Adrenal gland (tissue), 12 donors: ENCODE results near the gene NR1H2. TPM values are rescaled to one million over a fixed set of nuclear protein-coding genes. Genes with fewer than 3 reads are reported as not detected.

Experiments
- DNase-seq, 7 donors: peaks; one replicate each; pipeline ENCODE4 v3.0.0-alpha.2; 2019 to 2020
- H3K27ac ChIP-seq, 5 donors: fragments of 200-600 bp; sonication (generic) in 4 of 5; 1 replicate in 3 of 5; 2 replicates in 2 of 5; pipeline versions ENCODE4 v1.5.1 to v1.8.0; 2016 to 2020; ENCODE audit warnings: mild to moderate bottlenecking in 1 of 5
- H3K27me3 ChIP-seq: fragments of 200-600 bp; 2 replicates; pipeline ENCODE4 v1.8.0; 2021
- H3K36me3 ChIP-seq, 2 donors: fragments of 200-600 bp; replicated peaks in 1 of 2; 1 replicate in 1 of 2; 2 replicates in 1 of 2; pipeline versions ENCODE4 v1.5.1 to v1.8.0; 2018 to 2022
- H3K4me1 ChIP-seq, 2 donors: fragments of 200-600 bp; replicated peaks in 1 of 2; 1 replicate in 1 of 2; 2 replicates in 1 of 2; pipeline versions ENCODE4 v1.5.1 to v1.8.0; 2018 to 2021
- H3K4me3 ChIP-seq, 4 donors: fragments of 200-600 bp; sonication (generic) in 3 of 4; one replicate each; pipeline ENCODE4 v1.5.1; 2016 to 2018
- H3K9me3 ChIP-seq, 3 donors: fragments of 200-600 bp; sonication (generic) in 1 of 3; replicated peaks in 1 of 3; 1 replicate in 2 of 3; 2 replicates in 1 of 3; pipeline versions ENCODE4 v1.5.1 to v1.8.0; 2016 to 2021
- CTCF ChIP-seq, 6 experiments: fragments of 450-650 bp in 4 of 6; fragments of 200-600 bp in 2 of 6; sonication (generic) in 1 of 6; IDR thresholded peaks; 1 replicate in 5 of 6; 2 replicates in 1 of 6; pipeline versions ENCODE4 v1.5.1 to v1.8.0; 2016 to 2021; ENCODE audit warnings: antibody characterized with exemption in 6 of 6, mild to moderate bottlenecking in 2 of 6, moderate library complexity in 1 of 6
- POLR2A ChIP-seq, 2 donors: fragments of 450-650 bp; IDR thresholded peaks; one replicate each; pipeline ENCODE4 v1.6.1; 2017; ENCODE audit warnings: antibody characterized with exemption in 2 of 2, mild to moderate bottlenecking in 2 of 2, moderate library complexity in 1 of 2
- WGBS, 4 donors: extraction: QIAGEN DNeasy Blood & Tissue Kit in 2 of 4; methylation state at CpG; one replicate each; pipeline versions ENCODE4 v1.1.5 to v1.1.7; 2013 to 2017; 5-methylcytosine and 5-hydroxymethylcytosine counted together
- intact Hi-C, 2 donors: fragments of 100-400 bp; cut with DNase I; formaldehyde crosslinking; loops; one replicate each; pipeline versions ENCODE4 v1.14.1 to v1.15.0; 2022 to 2023
- polyA plus RNA-seq, 3 donors: library from polyadenylated mRNA; stranded (reverse); fragments of 200-250 nt in 2 of 3; fragments of 350-450 nt in 1 of 3; fragmentation: Illumina TruSeq in 1 of 3; extraction: RNeasy Lipid Tissue Mini Kit (QIAGEN cat#74804) in 1 of 3; gene quantifications; one replicate each; pipeline ENCODE4 v1.2.3, GENCODE V29; 2013 to 2014
- total RNA-seq, 9 donors: library from RNA; depleted of rRNA in 4 of 9; stranded (reverse); fragments of >200 nt in 4 of 9; fragments of 120-200 nt in 1 of 9; fragmentation: NEBNext Ultra II Directional in 1 of 9; extraction: Animal tissue kit (Norgen Biotek cat#: 25700) in 1 of 9; gene quantifications; one replicate each; pipeline versions ENCODE4 v1.1.0 to v1.2.4, GENCODE V29; 2013 to 2023
- donor health status: healthy with polysubstance abuse.
- donor health status: Bipolar disorder and iron deficiency.
- donor health status: DM: yes; HTN: yes; CAD: no.
- donor health status: DM: no; HTN: no; CAD: no.
- donor health status: DM: no; HTN: no; CAD: no.
- donor health status: DM: yes; HTN: yes; CAD: no.

Gene NR1H2
- total and polyA plus RNA-seq, 12 donors, result 16.5 to 148 (median 99.3) TPM

DNA sequence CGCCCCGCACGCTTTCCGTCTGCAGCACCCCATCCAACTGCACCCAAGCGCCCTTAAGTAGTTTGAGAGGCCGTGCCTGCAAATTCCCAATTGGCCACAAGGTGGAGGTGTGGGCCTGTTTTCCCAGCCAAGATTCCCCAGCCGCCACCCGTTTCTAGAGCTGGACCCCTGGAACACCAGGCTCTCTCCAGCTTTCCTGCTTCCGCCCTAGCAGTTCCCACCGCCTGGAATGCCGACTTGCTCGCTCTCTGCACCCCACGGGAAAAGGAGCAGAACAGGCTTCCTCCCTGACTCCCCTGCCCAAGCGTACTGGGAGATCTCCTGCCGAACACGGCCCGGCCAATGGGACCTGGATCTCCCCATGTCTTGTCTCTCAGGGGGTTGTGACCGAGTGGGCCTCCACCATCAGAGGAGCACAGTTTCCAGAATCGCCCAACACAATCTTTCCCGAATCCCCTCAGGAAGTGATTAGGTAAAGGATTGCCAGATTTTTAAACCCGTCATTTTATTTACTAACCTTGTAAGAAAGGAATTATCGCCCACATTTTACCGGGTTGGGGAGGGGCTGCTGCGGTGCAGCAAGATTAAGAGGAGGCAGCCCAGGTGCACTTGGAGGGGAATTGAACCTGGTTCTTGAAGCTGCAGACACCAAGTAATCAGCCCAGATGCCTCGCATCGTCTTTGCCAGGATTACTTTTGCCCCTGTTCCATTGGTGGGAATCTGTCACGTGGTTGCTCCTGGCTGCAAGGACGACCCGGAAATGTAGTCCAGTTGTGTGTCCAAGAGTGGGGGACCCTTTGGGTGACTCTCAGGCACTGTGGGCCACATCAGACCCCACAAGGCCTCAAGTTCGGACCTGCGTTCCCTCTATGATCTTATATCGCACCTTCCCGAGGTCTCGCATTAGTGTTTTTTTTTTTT is 7.3 kb upstream of the NR1H2 start:
- WGBS, 4 donors, result 7 to 12% (median 10%) methylated on average over 28 to 34 of the region's 34 CpGs
- H3K9me3 ChIP-seq, result no peaks in the 10 kb centered on the region
- peak overlapping the region in 3 of 5 donors; percentile 40 to 75 (median 74) for H3K27ac ChIP-seq
- TF ChIP-seq POLR2A (IDR thresholded peaks at IDR 0.05) (no peak), CTCF (IDR thresholded peaks at IDR 0.05) (peak; percentile 83 to 94 (median 88))
- intact Hi-C loops, result loop anchor here (5.0 kb wide), 2 partner anchors 48 to 93 kb away; partner anchors contain the start of gene SPIB (in 1 of the 2)
- no peaks in the 10 kb centered on the region for H3K36me3 ChIP-seq
- H3K27me3 ChIP-seq, result no peaks in the 10 kb centered on the region
- DNase-seq, result peak; percentile 84 to 95 (median 88)
- peak overlapping the region in 3 of 4 donors; percentile 51 to 85 (median 55) for H3K4me3 ChIP-seq
- H3K4me1 ChIP-seq, result no peaks in the 10 kb centered on the region

GRCh38 chr19:50371914-50372475 is 4.3 kb upstream of the NR1H2 start:
- Histone ChIP-seq H3K4me1 (no peaks in the 10 kb centered on the region), H3K36me3 (no peaks in the 10 kb centered on the region), H3K9me3 (no peaks in the 10 kb centered on the region), H3K27me3 (no peaks in the 10 kb centered on the region), H3K4me3 (no peak overlapping the region), H3K27ac (no peak overlapping the region)
- DNase-seq, result no peak
- WGBS, 4 donors, result 66 to 73% (median 69%) methylated on average over 10 of the region's 10 CpGs
- intact Hi-C loops, result no loop called here
- TF ChIP-seq CTCF (IDR thresholded peaks at IDR 0.05) (no peak), POLR2A (IDR thresholded peaks at IDR 0.05) (no peak)

GRCh38 chr19:50377051-50377461 is 799 bp downstream of the NR1H2 start:
- TF ChIP-seq CTCF (IDR thresholded peaks at IDR 0.05), result no peak
- no peak for TF ChIP-seq POLR2A (IDR thresholded peaks at IDR 0.05)
- no peaks in the 10 kb centered on the region for H3K4me1 ChIP-seq
- intact Hi-C loops, result no loop called here
- WGBS, 4 donors, result 46 to 56% (median 51%) methylated on average over 7 of the region's 7 CpGs
- DNase-seq, result peak in 3 of 7 donors; percentile 35 to 66 (median 43)
- H3K4me3 ChIP-seq, result peak overlapping the region in 2 of 4 donors; percentile 87 to 95
- H3K36me3 ChIP-seq, result peaks cover 0 to 47% of the 10 kb centered on the region in 2 donors
- no peaks in the 10 kb centered on the region for H3K27me3 ChIP-seq
- H3K27ac ChIP-seq, result peak overlapping the region in 2 of 5 donors; percentile 98 to 100
- H3K9me3 ChIP-seq, result no peaks in the 10 kb centered on the region

DNA sequence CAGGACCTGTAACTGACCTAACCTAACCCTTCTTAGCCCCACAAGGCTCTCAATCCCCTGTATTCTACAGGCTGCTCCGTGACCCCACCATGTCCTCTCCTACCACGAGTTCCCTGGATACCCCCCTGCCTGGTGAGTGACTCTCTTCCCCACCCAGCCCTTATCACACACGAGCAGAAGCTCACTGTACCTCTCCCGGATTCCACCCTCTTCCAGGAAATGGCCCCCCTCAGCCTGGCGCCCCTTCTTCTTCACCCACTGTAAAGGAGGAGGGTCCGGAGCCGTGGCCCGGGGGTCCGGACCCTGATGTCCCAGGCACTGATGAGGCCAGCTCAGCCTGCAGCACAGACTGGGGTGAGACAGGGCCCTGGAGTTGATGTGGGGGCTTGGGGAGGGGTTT is 1.3 kb downstream of the NR1H2 start:
- intact Hi-C loops, result no loop called here
- whole genome bisulfite sequencing, 4 donors, result 77 to 82% (median 80%) methylated on average over 9 of the region's 9 CpGs
- TF ChIP-seq CTCF (IDR thresholded peaks at IDR 0.05) (no peak), POLR2A (IDR thresholded peaks at IDR 0.05) (no peak)
- Histone ChIP-seq H3K36me3 (peaks cover 0 to 52% of the 10 kb centered on the region in 2 donors), H3K27ac (no peak overlapping the region), H3K4me1 (no peaks in the 10 kb centered on the region), H3K9me3 (no peaks in the 10 kb centered on the region), H3K4me3 (no peak overlapping the region), H3K27me3 (no peaks in the 10 kb centered on the region)
- DNase-seq, result no peak
